B cell (primary cell): ENCODE results near the gene RAP1GDS1. TPM values are rescaled to one million over a fixed set of nuclear protein-coding genes. Genes with fewer than 3 reads are reported as not detected.
"Not testable (repeated sequence)": the region's sequence is repeated elsewhere in the genome, so short reads cannot be mapped to it uniquely, and the experiment has no call there.

Experiments
- ATAC-seq: fragments of 200-7000 bp; cut with Tn5 transposase; one replicate; pipeline ENCODE4 v1.10.0; 2021; ENCODE audit warnings: low read depth, mild to moderate bottlenecking, moderate number of reproducible peaks, moderate library complexity
- CTCF ChIA-PET: fragments of 350-600 bp; sonication (Branson Sonifier 250); formaldehyde crosslinking; loops from one replicate; lab custom pipeline; 2021; ENCODE audit warnings: antibody characterized with exemption, inconsistent platforms; lab: Charles Lee
- POLR2A ChIA-PET: fragments of 350-600 bp; sonication (Branson Sonifier 250); formaldehyde crosslinking; loops from one replicate; lab custom pipeline; 2021; ENCODE audit warnings: antibody characterized with exemption; lab: Charles Lee
- DNase-seq: peaks from one replicate; pipeline ENCODE4 v3.0.0; 2013
- H2AFZ ChIP-seq: 2 replicates; pipeline ENCODE4 v1.6.1; 2012; ENCODE audit warnings: mild to moderate bottlenecking, low read depth, low read length; ENCODE audit not compliant: insufficient read depth, poor library complexity, severe bottlenecking
- H3K27ac ChIP-seq, 2 donors: 1 replicate in 1 of 2; 2 replicates in 1 of 2; pipeline ENCODE4 v1.5.1; 2012 to 2013; ENCODE audit warnings: low read length in 2 of 2, mild to moderate bottlenecking in 2 of 2, moderate library complexity in 1 of 2
- H3K27me3 ChIP-seq, 4 experiments: fragments of 200-600 bp in 1 of 4; sonication (generic) in 1 of 4; replicated peaks in 1 of 4; 1 replicate in 2 of 4; 2 replicates in 2 of 4; pipeline versions ENCODE4 v1.6.1 to v1.7.0; 2013 to 2016; ENCODE audit warnings: low read length in 3 of 4, mild to moderate bottlenecking in 2 of 4, mixed read lengths in 1 of 4, moderate library complexity in 1 of 4; ENCODE audit not compliant: insufficient read depth in 4 of 4, control insufficient read depth in 3 of 4; ENCODE audit errors: control extremely low read depth in 1 of 4
- H3K36me3 ChIP-seq, 2 experiments: replicated peaks in 1 of 2; 1 replicate in 1 of 2; 2 replicates in 1 of 2; pipeline versions ENCODE4 v1.6.1 to v1.7.1; 2013; ENCODE audit warnings: low read length in 1 of 2; ENCODE audit not compliant: insufficient read depth in 2 of 2, control insufficient read depth in 1 of 2; ENCODE audit errors: control extremely low read depth in 1 of 2, extremely low read depth in 1 of 2
- H3K4me1 ChIP-seq, 2 donors: fragments of 200-600 bp in 1 of 2; sonication (generic) in 1 of 2; 1 replicate in 1 of 2; 2 replicates in 1 of 2; pipeline versions ENCODE4 v1.5.1 to v1.6.1; 2013 to 2017; ENCODE audit warnings: low read length in 2 of 2; ENCODE audit not compliant: control insufficient read depth in 2 of 2, insufficient read depth in 2 of 2
- H3K4me2 ChIP-seq: replicated peaks from 2 replicates; pipeline ENCODE3; 2012; ENCODE audit warnings: mild to moderate bottlenecking, low read depth, low read length; ENCODE audit not compliant: poor library complexity, severe bottlenecking
- H3K4me3 ChIP-seq, 5 experiments: fragments of 200-600 bp in 1 of 5; sonication (generic) in 1 of 5; 1 replicate in 3 of 5; 2 replicates in 2 of 5; pipeline versions ENCODE4 v1.5.1 to v1.7.0; 2011 to 2016; ENCODE audit warnings: low read length in 4 of 5, mild to moderate bottlenecking in 4 of 5, low read depth in 2 of 5, control low read depth in 1 of 5, moderate library complexity in 1 of 5; ENCODE audit not compliant: insufficient read depth in 1 of 5; ENCODE audit errors: control extremely low read depth in 1 of 5, extremely low read depth in 1 of 5
- H3K79me2 ChIP-seq: fragments of 200-600 bp; sonication (generic); one replicate; pipeline ENCODE4 v1.6.0; 2016; ENCODE audit warnings: low read length; ENCODE audit not compliant: control insufficient read depth, insufficient read depth
- H3K9ac ChIP-seq: fragments of 200-600 bp; sonication (generic); 2 replicates; pipeline ENCODE4 v1.6.1; 2017; ENCODE audit warnings: mild to moderate bottlenecking, low read length, moderate library complexity
- H3K9me3 ChIP-seq, 3 donors: one replicate each; pipeline versions ENCODE4 v1.6.1 to v1.7.1; 2013; ENCODE audit warnings: low read length in 2 of 3; ENCODE audit not compliant: control insufficient read depth in 2 of 3, insufficient read depth in 1 of 3; ENCODE audit errors: control extremely low read depth in 1 of 3
- H4K20me1 ChIP-seq: 2 replicates; pipeline ENCODE4 v1.6.0; 2012; ENCODE audit warnings: mild to moderate bottlenecking, low read length; ENCODE audit not compliant: insufficient read depth, control insufficient read depth, poor library complexity, severe bottlenecking
- H3K27ac Mint-ChIP-seq: one replicate; pipeline ENCODE4 v1.8.0; 2021; ENCODE audit warnings: mixed read lengths
- H3K27me3 Mint-ChIP-seq: one replicate; pipeline ENCODE4 v1.8.0; 2021; ENCODE audit warnings: mixed read lengths
- H3K4me1 Mint-ChIP-seq: one replicate; pipeline ENCODE4 v1.8.0; 2021; ENCODE audit warnings: mixed read lengths
- H3K4me3 Mint-ChIP-seq: one replicate; pipeline ENCODE4 v1.8.0; 2021; ENCODE audit warnings: mixed read lengths
- H3K9me3 Mint-ChIP-seq: one replicate; pipeline ENCODE4 v1.8.0; 2022; ENCODE audit warnings: mixed read lengths; ENCODE audit not compliant: insufficient read depth
- CTCF ChIP-seq: fragments of 200-600 bp; IDR thresholded peaks from one replicate; pipeline ENCODE4 v1.8.0; 2022; ENCODE audit warnings: antibody characterized with exemption, mild to moderate bottlenecking
- EZH2 ChIP-seq: IDR thresholded peaks from 2 replicates; pipeline ENCODE4 v1.6.1; 2012; ENCODE audit warnings: borderline replicate concordance, low read depth, mild to moderate bottlenecking, moderate library complexity, low read length; ENCODE audit not compliant: insufficient read depth, poor library complexity, severe bottlenecking
- WGBS: methylation state at CpG from one replicate; pipeline ENCODE4 v1.1.5; 2013; ENCODE audit warnings: missing lambda C conversion rate; ENCODE audit not compliant: insufficient coverage; 5-methylcytosine and 5-hydroxymethylcytosine counted together
- intact Hi-C: fragments of 100-400 bp; cut with micrococcal nuclease; formaldehyde crosslinking; loops from one replicate; pipeline ENCODE4 v1.10.0; 2022
- polyA plus RNA-seq: library from polyadenylated mRNA; depleted of rRNA; stranded (reverse); fragments of >200 nt; gene quantifications from 2 replicates; pipeline ENCODE4 v1.2.3, GENCODE V29; 2012
- total RNA-seq, 2 donors: library from RNA; stranded (reverse); fragments of 120-200 nt in 1 of 2; gene quantifications; 1 replicate in 1 of 2; 2 replicates in 1 of 2; pipeline versions ENCODE4 v1.2.3 to v1.2.4, GENCODE V29; 2013 to 2022

The RAP1GDS1 gene
- total and polyA plus RNA-seq, 2 donors (not counting 1 experiment from before 2014, with no cell fraction given): 23.6 to 66.3 TPM

- Mint-ChIP-seq H3K4me1 (no peaks in the 10 kb centered on the region), H3K27ac (no peak overlapping the region)
Measured at GRCh38 chr4:98411731-98412130, 150.5 kb downstream of the RAP1GDS1 start.

GRCh38 chr4:98416844-98417243, 155.7 kb downstream of the RAP1GDS1 start:
- no peak for ATAC-seq
- Mint-ChIP-seq H3K4me3 (no peak overlapping the region), H3K9me3 (peaks cover 6% of the 10 kb centered on the region), H3K4me1 (no peaks in the 10 kb centered on the region), H3K27ac (no peak overlapping the region), H3K27me3 (no peaks in the 10 kb centered on the region)
- ChIA-PET POLR2A (no interaction called here), CTCF (interaction anchor here (1.0 kb wide), 1 partner anchor 78 kb away, joined by 4 read pairs; no protein-coding TSS in a partner anchor)
- Histone ChIP-seq H2AFZ (no peak overlapping the region), H3K4me2 (no peak overlapping the region), H3K27ac (no peak overlapping the region), H3K27me3 (no peaks in the 10 kb centered on the region), H3K9me3 (peaks cover 1 to 11% (median 10%) of the 10 kb centered on the region in 3 donors), H4K20me1 (no peaks in the 10 kb centered on the region), H3K79me2 (no peaks in the 10 kb centered on the region), H3K4me1 (no peaks in the 10 kb centered on the region), H3K36me3 (peaks cover 5 to 37% of the 10 kb centered on the region in 2 experiments), H3K9ac (no peak overlapping the region), H3K4me3 (no peak overlapping the region)
- DNase-seq: no peak
- intact Hi-C loops: no loop called here
- no peak for TF ChIP-seq EZH2
- no peak for TF ChIP-seq CTCF

More at GRCh38 chr4:98411731-98412130, 150.5 kb downstream of the RAP1GDS1 start:
- peaks cover 0 to 11% (median 10%) of the 10 kb centered on the region in 3 donors for H3K9me3 ChIP-seq
- ATAC-seq (no peak), DNase-seq (no peak)
- no peak overlapping the region for H3K4me3 ChIP-seq
- no peaks in the 10 kb centered on the region for H3K4me1 ChIP-seq
- no peak overlapping the region for H2AFZ ChIP-seq
- no peaks in the 10 kb centered on the region for H3K27me3 Mint-ChIP-seq
- no peak overlapping the region for H3K9ac ChIP-seq
- H3K4me3 Mint-ChIP-seq: no peak overlapping the region
- H3K27ac ChIP-seq: no peak overlapping the region
- WGBS: no CpG with 5 or more reads among the region's 2 CpGs
- H3K36me3 ChIP-seq: peaks cover 2 to 9% of the 10 kb centered on the region in 2 experiments
- TF ChIP-seq EZH2 (no peak), CTCF (no peak)
- H4K20me1 ChIP-seq: no peaks in the 10 kb centered on the region
- intact Hi-C loops: no loop called here
- CTCF ChIA-PET: no interaction called here
- H3K4me2 ChIP-seq: no peak overlapping the region
- peaks cover 9% of the 10 kb centered on the region for H3K9me3 Mint-ChIP-seq
- POLR2A ChIA-PET: no interaction called here
- no peaks in the 10 kb centered on the region for H3K27me3 ChIP-seq
- H3K79me2 ChIP-seq: no peaks in the 10 kb centered on the region

DNA sequence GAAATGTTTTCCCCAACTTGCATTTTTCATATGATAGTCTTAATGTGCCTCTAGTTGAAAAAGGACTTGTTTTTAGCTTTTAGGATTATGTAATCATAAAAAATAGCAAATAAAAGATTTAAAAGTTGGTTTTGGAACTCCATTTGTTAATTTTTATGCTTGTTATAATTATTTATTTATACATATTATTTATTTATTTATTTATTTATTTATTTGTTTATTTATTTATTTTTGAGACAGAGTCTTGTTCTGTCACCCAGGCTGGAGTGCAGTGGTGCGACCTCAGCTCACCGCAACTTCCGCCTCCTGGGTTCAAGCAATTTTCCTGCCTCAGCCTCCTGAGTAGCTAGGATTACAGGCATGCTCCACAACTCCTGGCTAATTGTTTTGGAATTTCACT, 159.0 kb downstream of the RAP1GDS1 start:
- DNase-seq, ATAC-seq, H3K27ac ChIP-seq, H3K27ac Mint-ChIP-seq, H3K4me3 Mint-ChIP-seq, H2AFZ ChIP-seq, H3K4me1 Mint-ChIP-seq, H3K4me1 ChIP-seq, H3K27me3 ChIP-seq, H3K79me2 ChIP-seq, H3K9me3 ChIP-seq, H3K9me3 Mint-ChIP-seq, H3K4me3 ChIP-seq, intact Hi-C loops, H3K4me2 ChIP-seq, H3K27me3 Mint-ChIP-seq, H3K9ac ChIP-seq, H4K20me1 ChIP-seq, CTCF ChIA-PET, POLR2A ChIA-PET: not testable (repeated sequence)
- H3K36me3 ChIP-seq: peaks cover 8 to 61% of the 10 kb centered on the region in 2 experiments
- 100% methylated on average over 2 of the region's 3 CpGs for WGBS
